HepG2 (cell line): ENCODE results near the gene BUD23. TPM values are rescaled to one million over a fixed set of nuclear protein-coding genes. Genes with fewer than 3 reads are reported as not detected.

Experiments
- ATAC-seq: fragments of 200-7000 bp; cut with Tn5 transposase; 3 replicates; pipeline ENCODE4 v1.9.1; 2020; ENCODE audit warnings: mild to moderate bottlenecking, moderate library complexity
- BruUV-seq: library from RNA; stranded (reverse); fragments of 400-500 nt; replicated peaks from 2 replicates; lab custom pipeline; 2021; lab: Mats Ljungman, UMichigan
- CTCF ChIA-PET: fragments of 300-600 bp; formaldehyde crosslinking; extraction: SDS; loops from one replicate; lab custom pipeline; 2021; ENCODE audit warnings: low total read pairs, inconsistent platforms, low intra/inter-chr PET ratio; lab: Yijun Ruan, JAX
- POLR2A ChIA-PET: fragments of 350-600 bp; sonication (Branson Sonifier 250); formaldehyde crosslinking; loops from one replicate; lab custom pipeline; 2020; ENCODE audit warnings: antibody characterized with exemption, inconsistent platforms; lab: Yijun Ruan, JAX
- DNase-seq: peaks from one replicate; pipeline ENCODE4 v3.0.0-alpha.2; 2015; ENCODE audit warnings: low spot score
- FAIRE-seq: peaks from 3 replicates; lab custom pipeline; 2011; peaks lifted over from hg19 to GRCh38; lab: Jason Lieb, UNC
- H2AFZ ChIP-seq: one replicate; pipeline ENCODE4 v1.6.1; 2011; ENCODE audit warnings: low read length, inconsistent platforms
- H3K27ac ChIP-seq: fragments of 300-600 bp; 3 replicates; pipeline ENCODE4 v1.8.0; 2011; ENCODE audit warnings: mixed run types, mild to moderate bottlenecking, mixed read lengths, low read length, inconsistent platforms; ENCODE audit not compliant: insufficient read depth; ENCODE audit errors: extremely low read length
- H3K27me3 ChIP-seq, 2 experiments: fragments of 200-600 bp in 1 of 2; 2 replicates in 1 of 2; 3 replicates in 1 of 2; pipeline versions ENCODE4 v1.6.0 to v1.8.0; 2011; ENCODE audit warnings: low read length in 2 of 2, mild to moderate bottlenecking in 2 of 2, moderate library complexity in 2 of 2, inconsistent platforms in 1 of 2; ENCODE audit not compliant: insufficient read depth in 2 of 2, control insufficient read depth in 1 of 2
- H3K36me3 ChIP-seq, 2 experiments: fragments of 200-600 bp in 1 of 2; replicated peaks in 1 of 2; 2 replicates in 1 of 2; 3 replicates in 1 of 2; pipeline versions ENCODE4 v1.5.1 to v1.8.0; 2011; ENCODE audit warnings: low read length in 2 of 2, inconsistent platforms in 1 of 2; ENCODE audit not compliant: insufficient read depth in 2 of 2, control insufficient read depth in 1 of 2
- H3K4me1 ChIP-seq: 2 replicates; pipeline ENCODE4 v1.5.1; 2012; ENCODE audit warnings: low read length, inconsistent platforms; ENCODE audit not compliant: insufficient read depth
- H3K4me2 ChIP-seq: 2 replicates; pipeline ENCODE4 v1.6.0; 2011; ENCODE audit warnings: low read depth, low read length, inconsistent platforms
- H3K4me3 ChIP-seq, 3 experiments: fragments of 200-600 bp in 1 of 3; sonication (generic), shearing (Covaris generic) in 1 of 3; replicated peaks in 1 of 3; 2 replicates each; pipeline ENCODE4 v1.5.1; 2011 to 2016; ENCODE audit warnings: low read length in 3 of 3, inconsistent platforms in 2 of 3, low read depth in 2 of 3, mild to moderate bottlenecking in 2 of 3, control low read depth in 1 of 3, mixed read lengths in 1 of 3; ENCODE audit not compliant: insufficient read depth in 1 of 3
- H3K79me2 ChIP-seq: one replicate; pipeline ENCODE4 v1.6.1; 2011; ENCODE audit warnings: low read length, inconsistent platforms; ENCODE audit not compliant: insufficient read depth
- H3K9ac ChIP-seq: 2 replicates; pipeline ENCODE4 v1.6.0; 2011; ENCODE audit warnings: mild to moderate bottlenecking, low read depth, low read length, inconsistent platforms; ENCODE audit not compliant: insufficient read depth
- H3K9me3 ChIP-seq: 2 replicates; pipeline ENCODE4 v1.5.1; 2012; ENCODE audit warnings: mild to moderate bottlenecking, low read length
- H4K20me1 ChIP-seq: 2 replicates; pipeline ENCODE4 v1.6.0; 2011; ENCODE audit warnings: inconsistent platforms, mild to moderate bottlenecking, low read length, moderate library complexity; ENCODE audit not compliant: insufficient read depth
- ATF1 ChIP-seq: IDR thresholded peaks from 2 replicates; pipeline ENCODE4 v1.6.1; 2016; ENCODE audit warnings: mild to moderate bottlenecking, control low read depth
- CHCHD3 ChIP-seq: sonication (generic); formaldehyde crosslinking; IDR thresholded peaks from 2 replicates; pipeline ENCODE4 v1.8.0; 2022; ENCODE audit warnings: mild to moderate bottlenecking, missing genetic modification reagents, moderate library complexity
- HIVEP1 ChIP-seq: sonication (generic); formaldehyde crosslinking; IDR thresholded peaks from 2 replicates; pipeline ENCODE4 v1.4.0; 2020; ENCODE audit warnings: mild to moderate bottlenecking, missing genetic modification reagents
- HMG20A ChIP-seq: IDR thresholded peaks from 2 replicates; pipeline ENCODE4 v1.6.1; 2016; ENCODE audit warnings: borderline replicate concordance
- KDM1A ChIP-seq: IDR thresholded peaks from 2 replicates; pipeline ENCODE4 v1.6.1; 2016; ENCODE audit warnings: missing compliant biosample characterization
- KLF13 ChIP-seq: sonication (generic); formaldehyde crosslinking; IDR thresholded peaks from 2 replicates; pipeline ENCODE4 v1.4.0; 2020; ENCODE audit warnings: mild to moderate bottlenecking, missing genetic modification reagents
- PCBP2 ChIP-seq: fragments of 200-400 bp; formaldehyde crosslinking; optimal IDR thresholded peaks from 2 replicates; pipeline ENCODE3; 2018; ENCODE audit warnings: low read length, low read depth; ENCODE audit not compliant: poor library complexity, severe bottlenecking
- SYNCRIP ChIP-seq: fragments of 200-400 bp; formaldehyde crosslinking; IDR thresholded peaks from 2 replicates; pipeline ENCODE4 v1.6.1; 2018; ENCODE audit warnings: mild to moderate bottlenecking, low read depth, low read length; ENCODE audit not compliant: insufficient read depth
- TBX3 ChIP-seq: fragments of 450-650 bp; IDR thresholded peaks from 2 replicates; pipeline ENCODE4 v1.6.1; 2017; ENCODE audit warnings: antibody characterized with exemption, mild to moderate bottlenecking, inconsistent platforms, borderline replicate concordance
- XBP1 ChIP-seq: sonication (generic); formaldehyde crosslinking; IDR thresholded peaks from 2 replicates; pipeline ENCODE4 v1.5.0; 2020; ENCODE audit warnings: missing genetic modification reagents
- ZBTB42 ChIP-seq: sonication (generic); formaldehyde crosslinking; IDR thresholded peaks from 2 replicates; pipeline ENCODE4 v1.5.0; 2020; ENCODE audit warnings: mild to moderate bottlenecking, missing genetic modification reagents
- ZFP62 ChIP-seq: sonication (generic); formaldehyde crosslinking; IDR thresholded peaks from 2 replicates; pipeline ENCODE4 v1.4.0; 2020; ENCODE audit warnings: missing genetic modification reagents
- ZNF343 ChIP-seq: sonication (generic); formaldehyde crosslinking; IDR thresholded peaks from 2 replicates; pipeline ENCODE4 v1.4.0; 2020; ENCODE audit warnings: mild to moderate bottlenecking, missing genetic modification reagents
- ZNF782 ChIP-seq: sonication (generic); formaldehyde crosslinking; IDR thresholded peaks from 2 replicates; pipeline ENCODE4 v1.4.0; 2020; ENCODE audit warnings: missing genetic modification reagents, mild to moderate bottlenecking, borderline replicate concordance
- ZSCAN31 ChIP-seq: sonication (generic); formaldehyde crosslinking; IDR thresholded peaks from 2 replicates; pipeline ENCODE4 v1.5.0; 2020; ENCODE audit warnings: low read depth, mild to moderate bottlenecking, missing genetic modification reagents
- WGBS: methylation state at CpG from one replicate; pipeline ENCODE4 v1.1.6; 2017; ENCODE audit warnings: low lambda C conversion rate; 5-methylcytosine and 5-hydroxymethylcytosine counted together
- in situ Hi-C: cut with HindIII; loops from 2 replicates; pipeline ENCODE4 v1.10.0; 2017; ENCODE audit warnings: low pct_unique_long_range_greater_than_20kb; ENCODE audit not compliant: extremely low pct_ligation_motif_present
- intact Hi-C: fragments of 100-400 bp; cut with micrococcal nuclease; formaldehyde crosslinking; loops from one replicate; pipeline ENCODE4 v1.10.0; 2022; ENCODE audit not compliant: unreplicated experiment
- polyA plus RNA-seq, 8 experiments: library from polyadenylated mRNA; depleted of rRNA in 3 of 8; stranded (reverse) in 7 of 8; unstranded in 1 of 8; fragments of >200 nt; fragmentation: Illumina TruSeq in 4 of 8; extraction: Trizol in 4 of 8; gene quantifications; 2 replicates each; pipeline versions ENCODE4 v1.2.1 to v1.2.3, GENCODE V29; 2011 to 2016; ENCODE audit warnings: low read depth in 4 of 8, missing spikeins in 1 of 8, mixed read lengths in 1 of 8; ENCODE audit not compliant: insufficient read depth in 1 of 8
- total RNA-seq, 5 experiments: library from RNA; depleted of rRNA; stranded (reverse); fragments of >200 nt; fragmentation: Illumina TruSeq; extraction: Trizol; gene quantifications; 2 replicates each; pipeline ENCODE4 v1.2.3, GENCODE V29; 2016; ENCODE audit warnings: low read depth in 1 of 5
- TF ChIP-seq, protein P1 (sequence below): sonication (generic); formaldehyde crosslinking; IDR thresholded peaks from 2 replicates; pipeline ENCODE4 v1.5.1; 2020; ENCODE audit warnings: missing genetic modification reagents, mild to moderate bottlenecking, borderline replicate concordance
- TF ChIP-seq, protein P2 (sequence below): sonication (generic); formaldehyde crosslinking; IDR thresholded peaks from 2 replicates; pipeline ENCODE4 v1.4.0; 2020; ENCODE audit warnings: missing genetic modification reagents
- TF ChIP-seq, protein P3 (sequence below): sonication (generic); formaldehyde crosslinking; IDR thresholded peaks from 2 replicates; pipeline ENCODE4 v1.5.0; 2020; ENCODE audit warnings: mild to moderate bottlenecking, low read depth, missing genetic modification reagents, borderline replicate concordance

BUD23 gene
- total and polyA plus RNA-seq, 2 of the 13 experiments (the other 11 are each of a cell fraction or from before 2014, with no cell fraction given), result 47.5 to 54.5 TPM

DNA sequence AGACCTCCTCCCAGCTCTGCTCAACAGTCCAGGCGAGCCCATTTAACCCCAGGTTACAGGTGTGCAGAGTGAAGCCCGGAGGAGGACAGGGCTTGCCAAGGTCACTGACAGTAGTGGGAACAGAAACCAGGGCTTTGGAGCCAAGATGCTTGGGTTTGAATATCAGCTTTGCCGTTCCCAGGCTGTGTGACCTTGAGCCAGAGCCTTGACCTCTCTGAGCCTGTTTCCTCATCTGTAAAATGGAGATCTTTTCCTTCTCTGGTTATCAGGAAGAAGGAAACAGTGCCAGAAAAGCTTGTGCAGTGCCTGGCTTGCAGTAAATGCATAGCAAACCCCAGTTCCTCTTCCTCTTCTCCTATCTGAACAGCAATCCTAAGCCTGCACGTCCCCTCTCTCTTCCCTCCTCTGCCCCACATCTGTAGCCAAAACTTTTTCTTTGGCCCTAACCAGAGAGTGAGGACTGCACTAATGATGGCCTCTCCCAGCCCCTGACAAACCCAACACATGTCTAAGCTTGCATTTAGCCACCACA, 37.7 kb upstream of the BUD23 start (continued):
- TF ChIP-seq TBX3 (no peak), CHCHD3 (no peak), ATF1 (CRISPR knock-in tag) (no peak), PCBP2 (no peak), ZFP62 (CRISPR knock-in tag) (no peak), HMG20A (CRISPR knock-in tag) (no peak)

GRCh38 chr7:73646785-73647724, 36.3 kb upstream of the BUD23 start:
- FAIRE-seq (no peak), ATAC-seq (no peak; the same call in 2 of the 3 replicates), DNase-seq (no peak)
- in situ Hi-C loops, result no loop called here
- H3K27me3 ChIP-seq, result peaks cover 3 to 12% of the 10 kb centered on the region in 2 experiments; a peak in 3 of 5 replicates
- no TSS peak for BruUV-seq
- H3K4me1 ChIP-seq, result peaks cover 71% of the 10 kb centered on the region
- intact Hi-C loops, result no loop called here
- no peaks in the 10 kb centered on the region for H3K36me3 ChIP-seq
- no peak overlapping the region for H3K27ac ChIP-seq
- 9% methylated on average over 9 of the region's 16 CpGs for WGBS
- peak overlapping the region; percentile 81 for H3K4me2 ChIP-seq
- peak overlapping the region; percentile 43; the same call in 1 of the 2 replicates for H3K9ac ChIP-seq
- POLR2A ChIA-PET, result interaction anchor here (1.2 to 2.3 kb wide), 4 partner anchors 18 to 34 kb away, joined by 7 to 11 read pairs (median 9); partner anchors contain the start of gene MLXIPL
- no peak overlapping the region for H2AFZ ChIP-seq
- H3K4me3 ChIP-seq, result peak overlapping the region in 2 of 3 experiments; percentile 60 to 73; a peak in 4 of 6 replicates
- no peaks in the 10 kb centered on the region for H3K9me3 ChIP-seq
- no peaks in the 10 kb centered on the region for H4K20me1 ChIP-seq
- CTCF ChIA-PET, result interaction anchor here (1.1 kb wide), 1 partner anchor 21 kb away, joined by 3 read pairs; no protein-coding TSS in a partner anchor
- H3K79me2 ChIP-seq, result no peaks in the 10 kb centered on the region
- TF ChIP-seq, protein P1, sequence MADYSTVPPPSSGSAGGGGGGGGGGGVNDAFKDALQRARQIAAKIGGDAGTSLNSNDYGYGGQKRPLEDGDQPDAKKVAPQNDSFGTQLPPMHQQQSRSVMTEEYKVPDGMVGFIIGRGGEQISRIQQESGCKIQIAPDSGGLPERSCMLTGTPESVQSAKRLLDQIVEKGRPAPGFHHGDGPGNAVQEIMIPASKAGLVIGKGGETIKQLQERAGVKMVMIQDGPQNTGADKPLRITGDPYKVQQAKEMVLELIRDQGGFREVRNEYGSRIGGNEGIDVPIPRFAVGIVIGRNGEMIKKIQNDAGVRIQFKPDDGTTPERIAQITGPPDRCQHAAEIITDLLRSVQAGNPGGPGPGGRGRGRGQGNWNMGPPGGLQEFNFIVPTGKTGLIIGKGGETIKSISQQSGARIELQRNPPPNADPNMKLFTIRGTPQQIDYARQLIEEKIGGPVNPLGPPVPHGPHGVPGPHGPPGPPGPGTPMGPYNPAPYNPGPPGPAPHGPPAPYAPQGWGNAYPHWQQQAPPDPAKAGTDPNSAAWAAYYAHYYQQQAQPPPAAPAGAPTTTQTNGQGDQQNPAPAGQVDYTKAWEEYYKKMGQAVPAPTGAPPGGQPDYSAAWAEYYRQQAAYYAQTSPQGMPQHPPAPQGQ, result no peak
- no peak for TF ChIP-seq KLF13
- TF ChIP-seq XBP1 (CRISPR knock-in tag), result no peak
- no peak for TF ChIP-seq ZNF343
- no peak for TF ChIP-seq ZBTB42 (CRISPR knock-in tag)
- peak; percentile 25; the same call in 1 of the 2 replicates for TF ChIP-seq HIVEP1
- no peak for TF ChIP-seq ZSCAN31 (CRISPR knock-in tag)
- TF ChIP-seq, protein P2, sequence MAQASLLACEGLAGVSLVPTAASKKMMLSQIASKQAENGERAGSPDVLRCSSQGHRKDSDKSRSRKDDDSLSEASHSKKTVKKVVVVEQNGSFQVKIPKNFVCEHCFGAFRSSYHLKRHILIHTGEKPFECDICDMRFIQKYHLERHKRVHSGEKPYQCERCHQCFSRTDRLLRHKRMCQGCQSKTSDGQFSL (CRISPR knock-in tag), result no peak
- no peak for TF ChIP-seq KDM1A (CRISPR knock-in tag)
- no peak for TF ChIP-seq SYNCRIP
- TF ChIP-seq ZNF782 (CRISPR knock-in tag), result no peak
- TF ChIP-seq, protein P3, sequence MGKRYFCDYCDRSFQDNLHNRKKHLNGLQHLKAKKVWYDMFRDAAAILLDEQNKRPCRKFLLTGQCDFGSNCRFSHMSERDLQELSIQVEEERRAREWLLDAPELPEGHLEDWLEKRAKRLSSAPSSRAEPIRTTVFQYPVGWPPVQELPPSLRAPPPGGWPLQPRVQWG (CRISPR knock-in tag), result no peak
